ENCODE data around the gene TRPM5. TPM values are rescaled to one million over a fixed set of nuclear protein-coding genes. Genes with fewer than 3 reads are reported as not detected.
A peak's percentile ranks its signal among the peaks of the same experiment; 100 is the strongest.

The TRPM5 gene
- total and polyA plus RNA-seq, 4 donors, result 0.05 TPM; not detected in 3

DNA sequence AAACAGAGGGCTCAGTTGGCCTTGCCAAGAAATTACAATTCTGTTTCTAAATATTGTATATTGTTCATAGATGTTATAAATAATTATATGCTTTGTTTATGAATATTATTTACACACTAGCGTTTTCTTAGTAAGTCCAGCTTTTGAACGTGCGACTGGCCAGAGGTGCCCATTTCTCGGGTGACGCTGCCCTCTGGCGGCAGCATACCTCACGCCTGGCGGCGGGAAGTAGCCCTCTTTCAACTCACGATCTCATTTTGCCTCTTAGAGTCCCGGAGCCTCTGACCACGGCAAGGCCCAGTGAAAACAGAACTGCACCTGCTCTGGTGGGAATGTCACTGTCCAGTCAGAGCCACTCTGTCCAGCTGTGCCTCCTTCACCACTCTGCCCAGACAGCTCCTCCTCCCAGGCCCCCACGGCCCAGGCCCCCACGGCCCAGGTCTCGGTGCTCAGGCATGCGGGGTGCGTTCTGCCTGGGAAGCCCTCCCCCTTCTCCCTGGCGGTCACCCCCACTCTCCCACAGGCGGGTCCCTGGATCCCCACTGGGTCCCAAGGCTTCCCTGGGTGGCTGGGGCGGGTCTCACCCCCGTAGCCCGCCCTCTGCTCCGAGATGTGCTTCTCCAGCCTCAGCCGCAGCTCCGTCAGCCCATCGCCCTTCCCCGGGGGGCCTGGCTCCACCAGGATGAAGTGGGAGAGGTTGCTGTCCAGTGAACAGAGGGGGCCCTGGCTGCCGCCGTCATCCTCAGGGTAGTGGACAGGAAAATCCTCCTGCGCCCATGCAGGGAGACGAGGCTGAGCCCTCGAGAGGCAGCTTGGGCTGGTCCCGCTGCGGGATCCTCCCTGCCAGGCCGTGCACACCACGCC is 24.4 kb downstream of the TRPM5 start:
- Histone ChIP-seq H3K4me3 (ENCODE audit: low read depth in 1 of 3, low read length in 3 of 3) (no peak overlapping the region), H3K9ac (ENCODE audit: low read depth in 1 of 2, low read length in 2 of 2) (no peak overlapping the region), H3K36me3 (ENCODE audit: control insufficient read depth in 4 of 4, insufficient read depth in 3 of 4, low read depth in 1 of 4, low read length in 3 of 4) (no peaks in the 10 kb centered on the region), H3K4me1 (ENCODE audit: control insufficient read depth in 4 of 4, insufficient read depth in 4 of 4, low read length in 3 of 4) (peaks cover 0 to 8% (median under 1%) of the 10 kb centered on the region in 4 donors), H3K27ac (ENCODE audit: low read depth in 1 of 2, low read length in 2 of 2) (no peak overlapping the region), H3K9me3 (ENCODE audit: control insufficient read depth in 4 of 4, low read length in 3 of 4) (no peaks in the 10 kb centered on the region), H3K27me3 (ENCODE audit: control insufficient read depth in 4 of 4, insufficient read depth in 4 of 4, low read length in 3 of 4) (no peaks in the 10 kb centered on the region)
- DNase-seq (ENCODE audit: low spot score), result peak; percentile 78
- TF ChIP-seq, protein P1, sequence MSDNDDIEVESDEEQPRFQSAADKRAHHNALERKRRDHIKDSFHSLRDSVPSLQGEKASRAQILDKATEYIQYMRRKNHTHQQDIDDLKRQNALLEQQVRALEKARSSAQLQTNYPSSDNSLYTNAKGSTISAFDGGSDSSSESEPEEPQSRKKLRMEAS (IDR thresholded peaks at IDR 0.05), result no peak
- TF ChIP-seq JUND (IDR thresholded peaks at IDR 0.05) (no peak), YY1 (IDR thresholded peaks at IDR 0.05) (no peak), FOXA2 (IDR thresholded peaks at IDR 0.05) (no peak), RAD21 (IDR thresholded peaks at IDR 0.05) (peak; percentile 92), TAF1 (conservative IDR thresholded peaks at IDR 0.05) (no peak), RXRA (IDR thresholded peaks at IDR 0.05) (no peak), EGR1 (IDR thresholded peaks at IDR 0.05; ENCODE audit: low read depth in 2 of 2) (no peak)
- TF ChIP-seq, protein P2, sequence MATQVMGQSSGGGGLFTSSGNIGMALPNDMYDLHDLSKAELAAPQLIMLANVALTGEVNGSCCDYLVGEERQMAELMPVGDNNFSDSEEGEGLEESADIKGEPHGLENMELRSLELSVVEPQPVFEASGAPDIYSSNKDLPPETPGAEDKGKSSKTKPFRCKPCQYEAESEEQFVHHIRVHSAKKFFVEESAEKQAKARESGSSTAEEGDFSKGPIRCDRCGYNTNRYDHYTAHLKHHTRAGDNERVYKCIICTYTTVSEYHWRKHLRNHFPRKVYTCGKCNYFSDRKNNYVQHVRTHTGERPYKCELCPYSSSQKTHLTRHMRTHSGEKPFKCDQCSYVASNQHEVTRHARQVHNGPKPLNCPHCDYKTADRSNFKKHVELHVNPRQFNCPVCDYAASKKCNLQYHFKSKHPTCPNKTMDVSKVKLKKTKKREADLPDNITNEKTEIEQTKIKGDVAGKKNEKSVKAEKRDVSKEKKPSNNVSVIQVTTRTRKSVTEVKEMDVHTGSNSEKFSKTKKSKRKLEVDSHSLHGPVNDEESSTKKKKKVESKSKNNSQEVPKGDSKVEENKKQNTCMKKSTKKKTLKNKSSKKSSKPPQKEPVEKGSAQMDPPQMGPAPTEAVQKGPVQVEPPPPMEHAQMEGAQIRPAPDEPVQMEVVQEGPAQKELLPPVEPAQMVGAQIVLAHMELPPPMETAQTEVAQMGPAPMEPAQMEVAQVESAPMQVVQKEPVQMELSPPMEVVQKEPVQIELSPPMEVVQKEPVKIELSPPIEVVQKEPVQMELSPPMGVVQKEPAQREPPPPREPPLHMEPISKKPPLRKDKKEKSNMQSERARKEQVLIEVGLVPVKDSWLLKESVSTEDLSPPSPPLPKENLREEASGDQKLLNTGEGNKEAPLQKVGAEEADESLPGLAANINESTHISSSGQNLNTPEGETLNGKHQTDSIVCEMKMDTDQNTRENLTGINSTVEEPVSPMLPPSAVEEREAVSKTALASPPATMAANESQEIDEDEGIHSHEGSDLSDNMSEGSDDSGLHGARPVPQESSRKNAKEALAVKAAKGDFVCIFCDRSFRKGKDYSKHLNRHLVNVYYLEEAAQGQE (IDR thresholded peaks at IDR 0.05), result no peak
- TF ChIP-seq, protein P3, sequence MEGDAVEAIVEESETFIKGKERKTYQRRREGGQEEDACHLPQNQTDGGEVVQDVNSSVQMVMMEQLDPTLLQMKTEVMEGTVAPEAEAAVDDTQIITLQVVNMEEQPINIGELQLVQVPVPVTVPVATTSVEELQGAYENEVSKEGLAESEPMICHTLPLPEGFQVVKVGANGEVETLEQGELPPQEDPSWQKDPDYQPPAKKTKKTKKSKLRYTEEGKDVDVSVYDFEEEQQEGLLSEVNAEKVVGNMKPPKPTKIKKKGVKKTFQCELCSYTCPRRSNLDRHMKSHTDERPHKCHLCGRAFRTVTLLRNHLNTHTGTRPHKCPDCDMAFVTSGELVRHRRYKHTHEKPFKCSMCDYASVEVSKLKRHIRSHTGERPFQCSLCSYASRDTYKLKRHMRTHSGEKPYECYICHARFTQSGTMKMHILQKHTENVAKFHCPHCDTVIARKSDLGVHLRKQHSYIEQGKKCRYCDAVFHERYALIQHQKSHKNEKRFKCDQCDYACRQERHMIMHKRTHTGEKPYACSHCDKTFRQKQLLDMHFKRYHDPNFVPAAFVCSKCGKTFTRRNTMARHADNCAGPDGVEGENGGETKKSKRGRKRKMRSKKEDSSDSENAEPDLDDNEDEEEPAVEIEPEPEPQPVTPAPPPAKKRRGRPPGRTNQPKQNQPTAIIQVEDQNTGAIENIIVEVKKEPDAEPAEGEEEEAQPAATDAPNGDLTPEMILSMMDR (IDR thresholded peaks at IDR 0.05; ENCODE audit: low read depth, low read length, missing input control), result peak; percentile 86
- WGBS, result 51% methylated on average over 36 of the region's 36 CpGs

DNA sequence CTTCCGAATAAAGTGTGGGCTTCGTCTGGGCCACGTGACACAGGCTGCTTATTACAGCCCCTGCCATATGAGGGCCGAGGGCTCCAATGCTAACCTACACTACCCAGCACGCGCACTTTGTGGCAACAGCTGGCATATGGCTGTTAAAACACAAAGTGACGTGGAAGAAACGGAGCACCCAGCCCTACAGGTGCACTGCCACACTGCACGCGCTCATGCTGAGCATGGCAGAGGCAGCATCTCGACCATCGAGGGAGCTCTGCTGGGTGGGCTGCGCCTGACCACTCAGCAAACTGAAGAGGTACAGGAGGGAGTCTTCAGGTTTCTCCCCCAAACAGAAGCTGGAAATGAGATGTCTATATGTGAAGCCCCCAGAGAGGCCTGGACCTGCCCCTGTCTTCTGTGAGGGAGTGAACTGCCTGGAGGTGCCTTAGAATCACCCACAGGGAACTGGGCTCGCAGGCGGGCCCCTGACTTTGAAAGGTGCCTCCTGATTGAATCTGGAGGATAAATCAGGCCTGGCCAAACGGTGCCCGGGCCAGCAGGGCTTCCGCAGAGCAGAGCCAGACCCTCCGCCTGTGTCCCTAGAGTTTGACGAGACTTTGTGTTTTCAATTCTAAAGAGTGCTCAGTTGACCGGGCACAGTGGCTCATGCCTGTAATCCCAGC is 25.5 kb downstream of the TRPM5 start:
- H3K27ac ChIP-seq (ENCODE audit: low read depth in 1 of 2, low read length in 2 of 2), result no peak overlapping the region
- no peak overlapping the region for H3K4me3 ChIP-seq (ENCODE audit: low read depth in 1 of 3, low read length in 3 of 3)
- H3K36me3 ChIP-seq (ENCODE audit: control insufficient read depth in 4 of 4, insufficient read depth in 3 of 4, low read depth in 1 of 4, low read length in 3 of 4), result no peaks in the 10 kb centered on the region
- H3K27me3 ChIP-seq (ENCODE audit: control insufficient read depth in 4 of 4, insufficient read depth in 4 of 4, low read length in 3 of 4), result no peaks in the 10 kb centered on the region
- no peak for DNase-seq (ENCODE audit: low spot score)
- H3K9ac ChIP-seq (ENCODE audit: low read depth in 1 of 2, low read length in 2 of 2), result no peak overlapping the region
- TF ChIP-seq HNF4A (conservative IDR thresholded peaks at IDR 0.05) (no peak), FOXA1 (IDR thresholded peaks at IDR 0.05) (no peak), TAF1 (conservative IDR thresholded peaks at IDR 0.05) (no peak), SP1 (IDR thresholded peaks at IDR 0.05) (no peak), HNF4G (IDR thresholded peaks at IDR 0.05) (no peak), NR2F2 (IDR thresholded peaks at IDR 0.05) (no peak), EGR1 (IDR thresholded peaks at IDR 0.05; ENCODE audit: low read depth in 2 of 2) (no peak), RXRA (IDR thresholded peaks at IDR 0.05) (no peak), YY1 (IDR thresholded peaks at IDR 0.05) (no peak), FOXA2 (IDR thresholded peaks at IDR 0.05) (no peak), GABPA (IDR thresholded peaks at IDR 0.05 in 1 of 2, conservative IDR thresholded peaks at IDR 0.05 in 1 of 2) (no peak)
- TF ChIP-seq, protein P4, sequence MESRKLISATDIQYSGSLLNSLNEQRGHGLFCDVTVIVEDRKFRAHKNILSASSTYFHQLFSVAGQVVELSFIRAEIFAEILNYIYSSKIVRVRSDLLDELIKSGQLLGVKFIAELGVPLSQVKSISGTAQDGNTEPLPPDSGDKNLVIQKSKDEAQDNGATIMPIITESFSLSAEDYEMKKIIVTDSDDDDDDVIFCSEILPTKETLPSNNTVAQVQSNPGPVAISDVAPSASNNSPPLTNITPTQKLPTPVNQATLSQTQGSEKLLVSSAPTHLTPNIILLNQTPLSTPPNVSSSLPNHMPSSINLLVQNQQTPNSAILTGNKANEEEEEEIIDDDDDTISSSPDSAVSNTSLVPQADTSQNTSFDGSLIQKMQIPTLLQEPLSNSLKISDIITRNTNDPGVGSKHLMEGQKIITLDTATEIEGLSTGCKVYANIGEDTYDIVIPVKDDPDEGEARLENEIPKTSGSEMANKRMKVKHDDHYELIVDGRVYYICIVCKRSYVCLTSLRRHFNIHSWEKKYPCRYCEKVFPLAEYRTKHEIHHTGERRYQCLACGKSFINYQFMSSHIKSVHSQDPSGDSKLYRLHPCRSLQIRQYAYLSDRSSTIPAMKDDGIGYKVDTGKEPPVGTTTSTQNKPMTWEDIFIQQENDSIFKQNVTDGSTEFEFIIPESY (IDR thresholded peaks at IDR 0.05), result no peak
- TF ChIP-seq, protein P1 (IDR thresholded peaks at IDR 0.05), result no peak
- TF ChIP-seq, protein P5, sequence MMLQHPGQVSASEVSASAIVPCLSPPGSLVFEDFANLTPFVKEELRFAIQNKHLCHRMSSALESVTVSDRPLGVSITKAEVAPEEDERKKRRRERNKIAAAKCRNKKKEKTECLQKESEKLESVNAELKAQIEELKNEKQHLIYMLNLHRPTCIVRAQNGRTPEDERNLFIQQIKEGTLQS (IDR thresholded peaks at IDR 0.05), result no peak
- TF ChIP-seq, protein P3 (IDR thresholded peaks at IDR 0.05; ENCODE audit: low read depth, low read length, missing input control), result no peak
- peaks cover 0 to 8% (median under 1%) of the 10 kb centered on the region in 4 donors for H3K4me1 ChIP-seq (ENCODE audit: control insufficient read depth in 4 of 4, insufficient read depth in 4 of 4, low read length in 3 of 4)
- H3K9me3 ChIP-seq (ENCODE audit: control insufficient read depth in 4 of 4, low read length in 3 of 4), result no peaks in the 10 kb centered on the region
- WGBS, result 86% methylated on average over 21 of the region's 21 CpGs

Data from liver (tissue), 9 donors.